Mesendoderm (in vitro differentiated cells): Measurements from ENCODE around the gene COMMD10.

Experiments used
- DNase-seq: peaks from one replicate; pipeline ENCODE4 v3.0.0; 2013
- H2AK5ac ChIP-seq: 2 replicates; pipeline ENCODE4 v1.6.1; 2013; ENCODE audit warnings: low read length, inconsistent platforms
- H2BK120ac ChIP-seq: 2 replicates; pipeline ENCODE4 v1.6.1; 2013; ENCODE audit warnings: low read depth, mild to moderate bottlenecking, low read length, moderate library complexity, mixed read lengths
- H2BK15ac ChIP-seq: replicated peaks from 2 replicates; pipeline ENCODE4 v1.6.1; 2013; ENCODE audit warnings: low read depth, mild to moderate bottlenecking, moderate library complexity
- H2BK5ac ChIP-seq: 2 replicates; pipeline ENCODE4 v1.6.1; 2013; ENCODE audit warnings: low read length, inconsistent platforms
- H3K18ac ChIP-seq: 2 replicates; pipeline ENCODE4 v1.6.1; 2013; ENCODE audit warnings: mild to moderate bottlenecking, low read length, mixed read lengths
- H3K23ac ChIP-seq: one replicate; pipeline ENCODE4 v1.6.1; 2013; ENCODE audit warnings: low read length
- H3K27ac ChIP-seq: 2 replicates; pipeline ENCODE4 v1.5.1; 2013; ENCODE audit warnings: low read depth, mild to moderate bottlenecking, inconsistent platforms, low read length, moderate library complexity
- H3K27me3 ChIP-seq: 2 replicates; pipeline ENCODE4 v1.6.1; 2013; ENCODE audit warnings: low read length, control low read depth, mild to moderate bottlenecking, inconsistent platforms; ENCODE audit not compliant: insufficient read depth, poor library complexity
- H3K36me3 ChIP-seq: 2 replicates; pipeline ENCODE4 v1.6.1; 2013; ENCODE audit warnings: low read length, inconsistent platforms; ENCODE audit not compliant: control insufficient read depth, insufficient read depth
- H3K4ac ChIP-seq: one replicate; pipeline ENCODE4 v1.6.1; 2013; ENCODE audit warnings: low read depth, mild to moderate bottlenecking, low read length, moderate library complexity
- H3K4me1 ChIP-seq: 2 replicates; pipeline ENCODE4 v1.6.1; 2013; ENCODE audit warnings: low read depth, low read length, inconsistent platforms; ENCODE audit not compliant: control insufficient read depth
- H3K4me2 ChIP-seq: 2 replicates; pipeline ENCODE4 v1.6.1; 2013; ENCODE audit warnings: low read length
- H3K4me3 ChIP-seq: 2 replicates; pipeline ENCODE4 v1.5.1; 2013; ENCODE audit warnings: mild to moderate bottlenecking, low read length
- H3K56ac ChIP-seq: one replicate; pipeline ENCODE4 v1.6.1; 2013; ENCODE audit warnings: low read length
- H3K79me1 ChIP-seq: 2 replicates; pipeline ENCODE4 v1.6.1; 2013; ENCODE audit warnings: low read length, inconsistent platforms
- H3K79me2 ChIP-seq: 2 replicates; pipeline ENCODE4 v1.6.1; 2013; ENCODE audit warnings: mild to moderate bottlenecking, low read length; ENCODE audit not compliant: control insufficient read depth, insufficient read depth
- H3K9ac ChIP-seq: 2 replicates; pipeline ENCODE4 v1.6.1; 2013; ENCODE audit warnings: low read length, inconsistent platforms
- H4K5ac ChIP-seq: one replicate; pipeline ENCODE4 v1.6.1; 2013; ENCODE audit warnings: low read length
- H4K8ac ChIP-seq: one replicate; pipeline ENCODE4 v1.6.1; 2013; ENCODE audit warnings: low read depth, mild to moderate bottlenecking, control low read depth, low read length, moderate library complexity
- WGBS: extraction: QIAGEN DNeasy Blood & Tissue Kit; methylation state at CpG from one replicate; pipeline ENCODE4 v1.1.7; 2013; ENCODE audit warnings: low lambda C conversion rate, missing lambda C conversion rate; ENCODE audit not compliant: insufficient coverage; ENCODE audit errors: extremely low coverage; 5-methylcytosine and 5-hydroxymethylcytosine counted together

The COMMD10 gene

GRCh38 chr5:116174111-116174510 is 89.3 kb downstream of the COMMD10 start:
- Histone ChIP-seq H3K4me3 (no peak overlapping the region), H3K18ac (no peak overlapping the region), H3K36me3 (no peaks in the 10 kb centered on the region), H4K5ac (no peak overlapping the region), H2BK120ac (no peak overlapping the region), H2BK15ac (no peak overlapping the region), H2AK5ac (no peak overlapping the region), H2BK5ac (no peak overlapping the region), H3K79me1 (no peaks in the 10 kb centered on the region), H3K9ac (no peak overlapping the region), H4K8ac (no peak overlapping the region), H3K56ac (no peak overlapping the region), H3K23ac (no peak overlapping the region), H3K4ac (no peak overlapping the region), H3K79me2 (no peaks in the 10 kb centered on the region), H3K27ac (no peak overlapping the region), H3K4me1 (no peaks in the 10 kb centered on the region), H3K4me2 (no peak overlapping the region), H3K27me3 (no peaks in the 10 kb centered on the region)
- DNase-seq, result no peak
- WGBS, result no CpG with 5 or more reads among the region's 1 CpG

- H3K56ac ChIP-seq, result no peak overlapping the region
- no peak overlapping the region for H3K23ac ChIP-seq
- no peak overlapping the region for H3K9ac ChIP-seq
- H2BK5ac ChIP-seq, result no peak overlapping the region
- H3K18ac ChIP-seq, result no peak overlapping the region
- no peak for DNase-seq
- no peaks in the 10 kb centered on the region for H3K79me2 ChIP-seq
- no peak overlapping the region for H2BK15ac ChIP-seq
- H4K5ac ChIP-seq, result no peak overlapping the region
- no peak overlapping the region for H4K8ac ChIP-seq
- H3K4me2 ChIP-seq, result no peak overlapping the region
- no peak overlapping the region for H3K27ac ChIP-seq
- no peak overlapping the region for H2BK120ac ChIP-seq
- no peak overlapping the region for H3K4me3 ChIP-seq
- no peaks in the 10 kb centered on the region for H3K27me3 ChIP-seq
- H2AK5ac ChIP-seq, result no peak overlapping the region
- no peaks in the 10 kb centered on the region for H3K79me1 ChIP-seq
- H3K4me1 ChIP-seq, result no peaks in the 10 kb centered on the region
- H3K4ac ChIP-seq, result no peak overlapping the region
- no peaks in the 10 kb centered on the region for H3K36me3 ChIP-seq
- no CpG with 5 or more reads among the region's 6 CpGs for WGBS
Measured at GRCh38 chr5:116176121-116176520, 91.3 kb downstream of the COMMD10 start.

GRCh38 chr5:116178925-116179324 is 94.1 kb downstream of the COMMD10 start:
- H2BK5ac ChIP-seq, result no peak overlapping the region
- no peak overlapping the region for H3K23ac ChIP-seq
- WGBS, result no CpG with 5 or more reads among the region's 4 CpGs
- no peak overlapping the region for H3K56ac ChIP-seq
- no peak overlapping the region for H4K5ac ChIP-seq
- H2AK5ac ChIP-seq, result no peak overlapping the region
- no peak overlapping the region for H3K4ac ChIP-seq
- no peak overlapping the region for H2BK15ac ChIP-seq
- H4K8ac ChIP-seq, result no peak overlapping the region
- no peak for DNase-seq
- H3K27ac ChIP-seq, result no peak overlapping the region
- no peaks in the 10 kb centered on the region for H3K4me1 ChIP-seq
- no peaks in the 10 kb centered on the region for H3K27me3 ChIP-seq
- H3K36me3 ChIP-seq, result no peaks in the 10 kb centered on the region
- H3K79me1 ChIP-seq, result no peaks in the 10 kb centered on the region
- no peak overlapping the region for H3K4me2 ChIP-seq
- H2BK120ac ChIP-seq, result no peak overlapping the region
- H3K18ac ChIP-seq, result no peak overlapping the region
- no peaks in the 10 kb centered on the region for H3K79me2 ChIP-seq
- H3K9ac ChIP-seq, result no peak overlapping the region
- no peak overlapping the region for H3K4me3 ChIP-seq

- H3K23ac ChIP-seq, result no peak overlapping the region
- H3K9ac ChIP-seq, result no peak overlapping the region
- WGBS, result no CpG with 5 or more reads among the region's 2 CpGs
- H3K4me2 ChIP-seq, result no peak overlapping the region
- no peak overlapping the region for H3K27ac ChIP-seq
- H3K4ac ChIP-seq, result no peak overlapping the region
- no peaks in the 10 kb centered on the region for H3K79me2 ChIP-seq
- H3K27me3 ChIP-seq, result no peaks in the 10 kb centered on the region
- H3K18ac ChIP-seq, result no peak overlapping the region
- no peak overlapping the region for H3K56ac ChIP-seq
- no peak overlapping the region for H2BK120ac ChIP-seq
- no peak for DNase-seq
- H3K4me1 ChIP-seq, result no peaks in the 10 kb centered on the region
- no peak overlapping the region for H4K5ac ChIP-seq
- H2BK5ac ChIP-seq, result no peak overlapping the region
- H3K4me3 ChIP-seq, result no peak overlapping the region
- no peaks in the 10 kb centered on the region for H3K36me3 ChIP-seq
- no peaks in the 10 kb centered on the region for H3K79me1 ChIP-seq
- no peak overlapping the region for H2BK15ac ChIP-seq
- H4K8ac ChIP-seq, result no peak overlapping the region
- no peak overlapping the region for H2AK5ac ChIP-seq
Measured at GRCh38 chr5:116209166-116209565, 124.3 kb downstream of the COMMD10 start.

GRCh38 chr5:116212225-116212624 is 127.4 kb downstream of the COMMD10 start:
- H2BK5ac ChIP-seq, result no peak overlapping the region
- no peak overlapping the region for H3K56ac ChIP-seq
- H4K5ac ChIP-seq, result no peak overlapping the region
- H3K4me3 ChIP-seq, result no peak overlapping the region
- H2BK120ac ChIP-seq, result no peak overlapping the region
- H3K23ac ChIP-seq, result no peak overlapping the region
- no peak for DNase-seq
- H4K8ac ChIP-seq, result no peak overlapping the region
- H3K18ac ChIP-seq, result no peak overlapping the region
- H3K4ac ChIP-seq, result no peak overlapping the region
- H3K79me2 ChIP-seq, result no peaks in the 10 kb centered on the region
- no peak overlapping the region for H3K27ac ChIP-seq
- H3K27me3 ChIP-seq, result no peaks in the 10 kb centered on the region
- H3K9ac ChIP-seq, result no peak overlapping the region
- H3K4me2 ChIP-seq, result no peak overlapping the region
- no peaks in the 10 kb centered on the region for H3K4me1 ChIP-seq
- no peak overlapping the region for H2AK5ac ChIP-seq
- no peaks in the 10 kb centered on the region for H3K36me3 ChIP-seq
- H2BK15ac ChIP-seq, result no peak overlapping the region
- no peaks in the 10 kb centered on the region for H3K79me1 ChIP-seq

- no peak overlapping the region for H2BK15ac ChIP-seq
- no peak for DNase-seq
- WGBS, result no CpG with 5 or more reads among the region's 5 CpGs
Measured at GRCh38 chr5:116216246-116216645, 131.4 kb downstream of the COMMD10 start.

More at GRCh38 chr5:116216246-116216645, 131.4 kb downstream of the COMMD10 start:
- Histone ChIP-seq H3K27ac (no peak overlapping the region), H3K4me1 (no peaks in the 10 kb centered on the region), H3K56ac (no peak overlapping the region), H3K18ac (no peak overlapping the region), H3K27me3 (no peaks in the 10 kb centered on the region), H2AK5ac (no peak overlapping the region), H3K4ac (no peak overlapping the region), H3K4me3 (no peak overlapping the region), H3K36me3 (no peaks in the 10 kb centered on the region), H3K23ac (no peak overlapping the region), H3K4me2 (no peak overlapping the region), H2BK5ac (no peak overlapping the region), H3K79me2 (no peaks in the 10 kb centered on the region), H3K79me1 (no peaks in the 10 kb centered on the region), H2BK120ac (no peak overlapping the region), H4K5ac (no peak overlapping the region), H3K9ac (no peak overlapping the region), H4K8ac (no peak overlapping the region)
